Measurements from ENCODE around the gene WNT7B. TPM values are rescaled to one million over a fixed set of nuclear protein-coding genes. Genes with fewer than 3 reads are reported as not detected.

Gene WNT7B
- total RNA-seq, 1 donor from 2014 or later = not detected

DNA sequence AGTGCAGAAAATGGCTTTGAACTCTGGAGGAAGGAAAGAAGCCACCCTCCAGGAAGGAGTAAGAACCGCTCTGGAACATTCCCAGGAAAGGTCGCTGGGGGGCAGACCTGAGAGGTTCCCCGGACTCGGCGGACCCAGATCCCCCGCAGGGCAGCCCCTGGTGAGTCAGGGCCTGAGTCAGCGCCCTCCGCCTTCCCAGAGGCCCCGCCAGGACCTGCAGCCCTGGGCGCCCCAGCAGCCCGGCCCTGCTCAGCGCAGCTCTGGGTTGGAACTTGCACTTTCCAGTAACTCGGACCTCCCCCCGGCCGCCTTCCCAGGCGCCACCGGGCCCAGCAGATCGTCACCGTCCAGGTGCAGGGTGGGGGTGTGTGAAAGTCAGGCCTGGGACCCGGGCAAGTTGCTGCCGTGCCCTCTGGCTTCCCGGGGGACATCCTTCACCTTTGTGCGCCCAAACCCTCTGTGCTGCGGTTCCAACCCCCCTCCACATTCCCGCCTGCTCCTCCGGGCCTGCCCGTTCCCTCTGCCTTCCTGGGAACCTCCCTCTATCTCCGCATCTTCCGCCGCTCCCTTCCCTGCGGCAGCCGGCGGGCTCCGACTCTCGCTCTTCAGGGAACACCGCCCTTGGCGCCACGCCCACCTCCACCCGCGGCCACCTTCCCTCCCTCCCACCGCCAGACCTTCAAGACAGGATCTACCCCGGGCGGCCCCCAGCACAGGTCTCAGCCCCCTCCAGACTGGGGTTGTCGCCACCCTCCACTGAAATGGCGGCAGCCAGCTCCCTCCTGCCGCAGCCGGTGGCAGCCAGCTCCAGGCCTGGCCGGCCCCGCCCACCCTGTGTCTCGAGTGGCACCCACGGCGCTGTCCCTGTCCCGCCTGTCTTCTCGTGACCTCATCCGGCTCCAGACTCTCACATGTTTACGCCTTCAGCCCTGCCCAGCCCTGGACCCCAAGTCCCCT, 36.8 kb upstream of the WNT7B start:
- H3K4me1 ChIP-seq = peaks cover 0 to 8% of the 10 kb centered on the region in 2 donors
- DNase-seq (ENCODE audit: low spot score in 2 of 2) = peak; percentile 82 to 97
- H3K4me3 ChIP-seq = peak overlapping the region; percentile 61 to 75
- TF ChIP-seq, protein P1, sequence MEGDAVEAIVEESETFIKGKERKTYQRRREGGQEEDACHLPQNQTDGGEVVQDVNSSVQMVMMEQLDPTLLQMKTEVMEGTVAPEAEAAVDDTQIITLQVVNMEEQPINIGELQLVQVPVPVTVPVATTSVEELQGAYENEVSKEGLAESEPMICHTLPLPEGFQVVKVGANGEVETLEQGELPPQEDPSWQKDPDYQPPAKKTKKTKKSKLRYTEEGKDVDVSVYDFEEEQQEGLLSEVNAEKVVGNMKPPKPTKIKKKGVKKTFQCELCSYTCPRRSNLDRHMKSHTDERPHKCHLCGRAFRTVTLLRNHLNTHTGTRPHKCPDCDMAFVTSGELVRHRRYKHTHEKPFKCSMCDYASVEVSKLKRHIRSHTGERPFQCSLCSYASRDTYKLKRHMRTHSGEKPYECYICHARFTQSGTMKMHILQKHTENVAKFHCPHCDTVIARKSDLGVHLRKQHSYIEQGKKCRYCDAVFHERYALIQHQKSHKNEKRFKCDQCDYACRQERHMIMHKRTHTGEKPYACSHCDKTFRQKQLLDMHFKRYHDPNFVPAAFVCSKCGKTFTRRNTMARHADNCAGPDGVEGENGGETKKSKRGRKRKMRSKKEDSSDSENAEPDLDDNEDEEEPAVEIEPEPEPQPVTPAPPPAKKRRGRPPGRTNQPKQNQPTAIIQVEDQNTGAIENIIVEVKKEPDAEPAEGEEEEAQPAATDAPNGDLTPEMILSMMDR (IDR thresholded peaks at IDR 0.05) = peak; percentile 62 to 77 (median 65)
- H3K9me3 ChIP-seq = no peaks in the 10 kb centered on the region
- H3K27me3 ChIP-seq = no peaks in the 10 kb centered on the region
- intact Hi-C loops (cut with DNase I) = loop anchor here (1.0 to 5.0 kb wide), 3 partner anchors 22 to 59 kb away; no protein-coding TSS in a partner anchor
- no peaks in the 10 kb centered on the region for H3K36me3 ChIP-seq
- H3K27ac ChIP-seq = peak overlapping the region; percentile 90 to 99

DNA sequence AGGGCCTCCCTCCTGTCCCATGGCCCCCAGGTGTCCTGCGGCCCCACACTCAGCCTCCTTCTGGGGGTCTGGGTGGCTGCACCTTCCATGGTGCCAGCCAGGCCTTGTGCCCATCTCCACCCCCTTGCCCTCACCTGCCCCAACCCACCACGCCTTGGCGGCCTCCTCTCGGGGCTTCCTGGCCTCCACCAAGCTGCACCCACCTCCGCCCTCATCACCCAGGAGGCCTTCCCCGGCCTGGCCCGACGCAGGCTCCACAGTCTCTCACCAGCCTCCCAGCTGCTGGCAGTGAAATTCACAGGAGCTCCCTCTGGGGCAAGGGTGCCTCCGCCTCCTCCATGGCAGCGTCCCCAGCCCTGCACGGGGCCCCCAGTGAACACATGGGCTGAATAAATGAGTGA, 35.9 kb upstream of the WNT7B start:
- Histone ChIP-seq H3K36me3 (no peaks in the 10 kb centered on the region), H3K4me3 (peak overlapping the region in 1 of 2 donors; percentile 75), H3K27me3 (no peaks in the 10 kb centered on the region), H3K27ac (peak overlapping the region; percentile 90 to 99), H3K9me3 (no peaks in the 10 kb centered on the region), H3K4me1 (peaks cover 5 to 16% of the 10 kb centered on the region in 2 donors)
- DNase-seq (ENCODE audit: low spot score in 2 of 2) = no peak
- TF ChIP-seq, protein P1 (IDR thresholded peaks at IDR 0.05) = no peak
- intact Hi-C loops (cut with DNase I) = loop anchor here (1.0 to 5.0 kb wide), 3 partner anchors 22 to 59 kb away; no protein-coding TSS in a partner anchor

DNA sequence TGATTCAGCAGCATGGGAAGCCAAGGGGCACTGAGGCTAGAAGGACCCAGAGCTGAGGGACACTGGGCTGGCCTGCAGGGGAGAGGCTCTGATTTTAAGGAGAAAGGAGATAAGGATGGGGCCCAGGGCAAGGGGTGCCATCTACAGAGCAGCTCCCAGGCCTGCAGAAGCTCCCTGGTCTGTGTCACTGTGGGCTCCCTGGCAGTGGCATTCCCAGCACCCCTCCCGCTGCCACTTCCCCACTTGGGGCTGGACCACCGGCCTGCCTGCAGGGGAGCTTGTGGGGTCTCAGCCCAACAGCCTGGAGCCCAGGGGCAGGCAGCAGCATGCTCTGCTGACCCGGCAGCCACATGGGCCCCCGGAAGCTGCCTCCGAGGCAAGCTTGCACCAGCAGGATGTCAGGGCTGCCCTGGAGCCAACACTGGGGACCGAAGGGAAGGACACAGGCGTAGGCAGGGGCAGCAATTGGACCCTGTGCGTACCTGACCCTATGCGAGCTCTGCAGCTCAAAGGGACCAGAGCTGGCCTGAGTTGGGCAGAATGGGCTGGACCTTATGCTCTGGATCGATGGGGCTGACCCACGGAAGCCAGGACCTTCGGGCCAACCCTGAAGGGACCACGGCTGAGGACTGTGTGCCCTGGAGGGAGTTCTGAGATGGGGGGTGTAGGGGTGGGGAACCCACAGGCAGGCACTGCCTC, 35.4 kb upstream of the WNT7B start:
- H3K36me3 ChIP-seq = no peaks in the 10 kb centered on the region

DNA sequence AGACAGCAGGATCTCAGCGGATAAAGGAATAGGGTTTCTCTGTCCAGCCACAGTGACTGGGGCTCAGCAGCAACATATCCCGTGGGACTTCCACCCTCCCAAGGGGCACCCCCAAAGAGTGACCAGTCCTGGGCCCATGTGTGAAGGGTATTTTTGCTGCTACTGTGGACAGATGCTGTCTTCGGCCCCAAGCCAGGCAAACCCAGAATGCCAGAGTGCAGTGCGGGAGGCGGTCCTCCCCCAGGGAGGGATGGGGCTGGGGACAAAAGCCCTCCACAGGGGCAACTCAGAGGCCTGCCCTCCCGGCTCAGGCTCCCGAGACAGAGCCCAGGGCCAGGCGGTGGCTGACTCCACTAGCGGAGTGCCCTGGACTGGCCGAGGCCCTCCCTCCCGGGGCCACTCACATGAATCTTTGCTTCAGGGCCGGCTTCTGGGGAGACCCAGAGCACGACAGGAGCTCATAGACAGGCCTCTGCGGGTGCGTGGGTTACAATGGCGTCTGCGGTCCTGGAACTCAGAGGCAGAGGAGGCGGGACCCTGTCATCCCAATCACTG, 34.7 kb upstream of the WNT7B start:
- Histone ChIP-seq H3K9me3 (no peaks in the 10 kb centered on the region), H3K36me3 (no peaks in the 10 kb centered on the region), H3K4me3 (no peak overlapping the region), H3K4me1 (peaks cover 14 to 27% of the 10 kb centered on the region in 2 donors), H3K27ac (peak overlapping the region; percentile 90 to 99), H3K27me3 (no peaks in the 10 kb centered on the region)
- intact Hi-C loops (cut with DNase I) = loop anchor here (5.0 kb wide), 2 partner anchors 41 to 61 kb away; no protein-coding TSS in a partner anchor
- DNase-seq (ENCODE audit: low spot score in 2 of 2) = no peak
- TF ChIP-seq, protein P1 (IDR thresholded peaks at IDR 0.05) = no peak

More for the DNA sequence above, 35.4 kb upstream of the WNT7B start:
- TF ChIP-seq, protein P1 (IDR thresholded peaks at IDR 0.05) = no peak
- peak in 1 of 2 donors; percentile 8 for DNase-seq (ENCODE audit: low spot score in 2 of 2)
- peaks cover 8 to 21% of the 10 kb centered on the region in 2 donors for H3K4me1 ChIP-seq
- H3K27ac ChIP-seq = peak overlapping the region; percentile 90 to 99
- H3K9me3 ChIP-seq = no peaks in the 10 kb centered on the region
- no peak overlapping the region for H3K4me3 ChIP-seq
- H3K27me3 ChIP-seq = no peaks in the 10 kb centered on the region
- intact Hi-C loops (cut with DNase I) = loop anchor here (5.0 kb wide), 2 partner anchors 40 to 60 kb away; no protein-coding TSS in a partner anchor

DNA sequence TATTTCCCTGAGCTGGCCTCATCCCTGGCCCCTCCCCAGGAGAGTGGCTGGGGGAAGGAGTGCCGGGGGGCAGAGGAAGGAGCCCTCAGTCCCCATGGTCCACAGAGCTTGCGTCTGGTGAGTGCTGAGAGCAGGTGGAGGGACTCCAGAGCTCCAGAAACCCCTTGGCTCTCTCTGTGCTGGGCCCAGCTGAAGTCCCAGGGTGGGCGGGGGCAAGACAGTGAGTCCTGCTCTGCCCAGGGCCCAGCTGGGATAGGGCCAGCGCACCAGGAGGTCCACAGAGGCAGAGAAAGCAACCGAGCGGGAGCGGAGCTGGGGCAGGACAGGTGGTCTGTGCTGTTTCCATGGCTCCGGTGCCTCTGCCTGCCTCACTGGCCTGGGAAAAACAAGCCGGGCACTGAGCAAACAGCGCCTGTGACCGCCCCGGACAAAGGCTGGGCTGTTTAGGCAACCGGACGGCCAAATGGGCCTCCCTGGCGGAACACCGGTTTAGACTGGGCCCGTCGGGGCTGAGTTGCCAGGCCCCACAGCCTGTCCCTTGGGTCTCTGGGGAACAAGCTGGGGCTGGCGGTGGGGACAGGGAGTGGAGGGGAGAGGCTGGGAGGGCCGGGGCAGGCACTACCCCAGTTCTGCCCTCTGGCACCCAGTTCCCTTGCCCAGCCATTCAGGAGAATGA, 34.1 kb upstream of the WNT7B start:
- no peak for DNase-seq (ENCODE audit: low spot score in 2 of 2)
- H3K4me3 ChIP-seq = no peak overlapping the region
- H3K36me3 ChIP-seq = no peaks in the 10 kb centered on the region
- intact Hi-C loops (cut with DNase I) = loop anchor here (5.0 kb wide), 2 partner anchors 41 to 61 kb away; no protein-coding TSS in a partner anchor
- peak overlapping the region; percentile 35 for H3K27ac ChIP-seq
- no peaks in the 10 kb centered on the region for H3K9me3 ChIP-seq
- no peaks in the 10 kb centered on the region for H3K27me3 ChIP-seq
- TF ChIP-seq, protein P1 (IDR thresholded peaks at IDR 0.05) = no peak
- peaks cover 19 to 33% of the 10 kb centered on the region in 2 donors for H3K4me1 ChIP-seq
